Measurements from ENCODE around the gene EXOC7. TPM values are rescaled to one million over a fixed set of nuclear protein-coding genes. Genes with fewer than 3 reads are reported as not detected.

Gene EXOC7
- total and polyA plus RNA-seq, 2 of the 8 experiments (the other 6 are each of a cell fraction or from before 2014, with no cell fraction given): 77.1 to 92.6 TPM

GRCh38 chr17:76081295-76082210 lies 22.0 kb downstream of the EXOC7 start:
- Histone ChIP-seq H3K4me3 (ENCODE audit: extremely low read depth in 1 of 4, insufficient read depth in 2 of 4, low read depth in 3 of 4, low read length in 4 of 4) (no peak overlapping the region), H2BK5ac (ENCODE audit: low read depth, low read length) (no peak overlapping the region), H2BK12ac (ENCODE audit: low read depth, low read length) (no peak overlapping the region), H4K91ac (replicated peaks; ENCODE audit: insufficient read length, low read length) (no peak overlapping the region), H3K23me2 (ENCODE audit: low read depth, low read length) (peaks cover 6% of the 10 kb centered on the region; the same call in 1 of the 2 replicates), H3K36me3 (ENCODE audit: control insufficient read depth in 2 of 4, insufficient read depth in 4 of 4, low read length in 3 of 4) (peaks cover 13 to 33% (median 25%) of the 10 kb centered on the region in 4 experiments), H3K56ac (replicated peaks; ENCODE audit: insufficient read length, low read depth, low read length) (no peak overlapping the region), H3K27me3 (replicated peaks in 1 of 4; ENCODE audit: control insufficient read depth in 3 of 4, extremely low read depth in 1 of 4, insufficient read depth in 3 of 4, low read length in 3 of 4) (peaks cover 24 to 36% (median 33%) of the 10 kb centered on the region in 4 experiments), H4K5ac (ENCODE audit: insufficient read length, low read depth, low read length) (no peak overlapping the region), H2AK5ac (ENCODE audit: low read depth, low read length) (no peak overlapping the region), H3K4me1 (replicated peaks in 1 of 4; ENCODE audit: control insufficient read depth in 3 of 4, insufficient read depth in 4 of 4, low read length in 3 of 4) (peaks cover 0 to 32% (median 24%) of the 10 kb centered on the region in 4 experiments; a peak in 6 of 7 replicates), H3K4me2 (ENCODE audit: insufficient read depth in 1 of 2, low read depth in 2 of 2, low read length in 2 of 2) (no peak overlapping the region; a peak in 1 of 4 replicates), H4K20me1 (replicated peaks in 1 of 2; ENCODE audit: control insufficient read depth in 1 of 2, insufficient read depth in 2 of 2, low read length in 2 of 2) (peaks cover 3 to 6% of the 10 kb centered on the region in 2 experiments), H2BK15ac (ENCODE audit: low read length) (no peak overlapping the region), H3K14ac (ENCODE audit: insufficient read length) (no peak overlapping the region), H4K8ac (ENCODE audit: extremely low read depth, insufficient read depth, low read length) (no peak overlapping the region), H2AFZ (ENCODE audit: low read length) (no peak overlapping the region), H3K9me3 (ENCODE audit: insufficient read depth in 2 of 2, low read depth in 1 of 2, low read length in 1 of 2) (no peaks in the 10 kb centered on the region), H3K79me1 (ENCODE audit: low read depth, low read length) (no peaks in the 10 kb centered on the region), H3K18ac (ENCODE audit: extremely low read depth, low read length) (no peak overlapping the region), H3K27ac (ENCODE audit: low read depth, low read length) (no peak overlapping the region), H3K23ac (ENCODE audit: insufficient read length) (no peak overlapping the region), H3K9ac (replicated peaks in 1 of 4; ENCODE audit: extremely low read depth in 1 of 4, low read depth in 3 of 4, low read length in 3 of 4) (no peak overlapping the region; a peak in 1 of 7 replicates), H2BK120ac (replicated peaks; ENCODE audit: low read depth, low read length) (no peak overlapping the region), H3K4ac (replicated peaks; ENCODE audit: insufficient read length, low read depth, low read length) (no peak overlapping the region), H3K79me2 (ENCODE audit: control insufficient read depth in 1 of 2, insufficient read depth in 2 of 2, low read length in 2 of 2) (no peaks in the 10 kb centered on the region), H2BK20ac (ENCODE audit: low read length) (no peak overlapping the region)
- FAIRE-seq (no peak), DNase-seq (ENCODE audit: low read depth in 1 of 2, low spot score in 2 of 2) (peak in 1 of 2 experiments; percentile 54)
- CTCF ChIA-PET (ENCODE audit: partially characterized antibody): interaction anchor here (0.9 to 7.6 kb wide), 8 partner anchors 11 to 198 kb away, joined by 3 to 36 read pairs (median 6); no protein-coding TSS in a partner anchor
- POLR2A ChIA-PET (ENCODE audit: partially characterized antibody): interaction anchor here (0.6 to 4.0 kb wide), 22 partner anchors 7 to 302 kb away, joined by 3 to 28 read pairs (median 5); partner anchors contain the start of genes EXOC7, MRPL38, SRP68 and TRIM65
- no peak for TF ChIP-seq EZH2 (IDR thresholded peaks at IDR 0.05; ENCODE audit: low read depth, low read length, severe bottlenecking)
- no peak for TF ChIP-seq SUZ12 (IDR thresholded peaks at IDR 0.05; ENCODE audit: low read length)
- TF ChIP-seq USF2 (IDR thresholded peaks at IDR 0.05; ENCODE audit: low read length): no peak
- peak; percentile 15; the same call in 1 of the 2 replicates for TF ChIP-seq POLR2AphosphoS5 (IDR thresholded peaks at IDR 0.05; ENCODE audit: low read depth, low read length)
- WGBS, 2 experiments (ENCODE audit: extremely low coverage in 1 of 2, insufficient coverage in 1 of 2, insufficient read length in 1 of 2, insufficient replicate concordance in 2 of 2, low coverage in 1 of 2, low lambda C conversion rate in 2 of 2, missing lambda C conversion rate in 1 of 2): 85% methylated on average over 23 of the region's 27 CpGs; no CpG with 5 or more reads in 1 of the 2 experiments

Data from H1 (cell line).